Activated T-helper 1 cell treated with anti-CD3 and anti-CD28 coated beads, Interleukin-12 subunit alpha, Interleukin-12 subunit beta, Interleukin-2, Interleukin-4 antibody, amounts not matched to agents 30 ng/mL and 10 ng/mL and 1 ng/mL, durations not matched to agents 14 hours and 24 hours and 36 hours (primary cell): ENCODE data around the gene HMX1. TPM values are rescaled to one million over a fixed set of nuclear protein-coding genes. Genes with fewer than 3 reads are reported as not detected.

ENCODE experiments used
- DNase-seq: peaks from one replicate; pipeline ENCODE4 v3.0.0; 2021; ENCODE audit warnings: low spot score
- H3K27ac Mint-ChIP-seq: one replicate; pipeline ENCODE4 v1.8.0; 2021; ENCODE audit warnings: mild to moderate bottlenecking, mixed read lengths
- H3K27me3 Mint-ChIP-seq: one replicate; pipeline ENCODE4 v1.8.0; 2022; ENCODE audit warnings: mild to moderate bottlenecking, moderate library complexity, mixed read lengths; ENCODE audit not compliant: insufficient read depth
- H3K36me3 Mint-ChIP-seq: one replicate; pipeline ENCODE4 v1.8.0; 2021; ENCODE audit warnings: low read depth, mixed read lengths
- H3K4me1 Mint-ChIP-seq: one replicate; pipeline ENCODE4 v1.8.0; 2021; ENCODE audit warnings: low read depth, mixed read lengths
- H3K4me3 Mint-ChIP-seq: one replicate; pipeline ENCODE4 v1.8.0; 2021; ENCODE audit warnings: mild to moderate bottlenecking, moderate library complexity, mixed read lengths
- H3K9me3 Mint-ChIP-seq: one replicate; pipeline ENCODE4 v1.8.0; 2021; ENCODE audit warnings: mixed read lengths
- intact Hi-C: fragments of 100-400 bp; cut with micrococcal nuclease; formaldehyde crosslinking; loops from one replicate; pipeline ENCODE4 v1.15.1; 2024
- total RNA-seq: library from RNA; stranded (reverse); gene quantifications from 2 replicates; pipeline ENCODE4 v1.2.3, GENCODE V29; 2022

Gene HMX1
- total RNA-seq, 1 donor from 2014 or later: not detected

- H3K27ac Mint-ChIP-seq: no peak overlapping the region
- no peaks in the 10 kb centered on the region for H3K9me3 Mint-ChIP-seq
- no peaks in the 10 kb centered on the region for H3K4me1 Mint-ChIP-seq
- no peak overlapping the region for H3K4me3 Mint-ChIP-seq
- DNase-seq: no peak
- no peaks in the 10 kb centered on the region for H3K36me3 Mint-ChIP-seq
- intact Hi-C loops: loop anchor here (2.0 kb wide), 1 partner anchor 35 kb away; no protein-coding TSS in a partner anchor
- H3K27me3 Mint-ChIP-seq: peaks cover 65% of the 10 kb centered on the region
Observed at GRCh38 chr4:8859550-8860095, 12.0 kb downstream of the HMX1 start.

- H3K4me3 Mint-ChIP-seq: no peak overlapping the region
- no peak for DNase-seq
- H3K27ac Mint-ChIP-seq: no peak overlapping the region
- no peaks in the 10 kb centered on the region for H3K36me3 Mint-ChIP-seq
- intact Hi-C loops: loop anchor here (2.0 kb wide), 1 partner anchor 36 kb away; no protein-coding TSS in a partner anchor
- peaks cover 60% of the 10 kb centered on the region for H3K27me3 Mint-ChIP-seq
- H3K9me3 Mint-ChIP-seq: no peaks in the 10 kb centered on the region
- no peaks in the 10 kb centered on the region for H3K4me1 Mint-ChIP-seq
Observed at GRCh38 chr4:8858701-8859210, 12.9 kb downstream of the HMX1 start.

- H3K4me3 Mint-ChIP-seq: no peak overlapping the region
- no peaks in the 10 kb centered on the region for H3K4me1 Mint-ChIP-seq
- H3K27ac Mint-ChIP-seq: no peak overlapping the region
- intact Hi-C loops: loop anchor here (2.0 kb wide), 1 partner anchor 37 kb away; no protein-coding TSS in a partner anchor
- H3K9me3 Mint-ChIP-seq: no peaks in the 10 kb centered on the region
- H3K36me3 Mint-ChIP-seq: no peaks in the 10 kb centered on the region
- H3K27me3 Mint-ChIP-seq: peaks cover 60% of the 10 kb centered on the region
- DNase-seq: no peak
Observed at GRCh38 chr4:8857766-8858700, 13.6 kb downstream of the HMX1 start.

GRCh38 chr4:8856835-8857621 is 14.6 kb downstream of the HMX1 start:
- H3K4me1 Mint-ChIP-seq: no peaks in the 10 kb centered on the region
- DNase-seq: no peak
- intact Hi-C loops: no loop called here
- peaks cover 52% of the 10 kb centered on the region for H3K27me3 Mint-ChIP-seq
- H3K36me3 Mint-ChIP-seq: no peaks in the 10 kb centered on the region
- H3K4me3 Mint-ChIP-seq: no peak overlapping the region
- no peak overlapping the region for H3K27ac Mint-ChIP-seq
- no peaks in the 10 kb centered on the region for H3K9me3 Mint-ChIP-seq

GRCh38 chr4:8855818-8856245 is 15.8 kb downstream of the HMX1 start:
- DNase-seq: no peak
- H3K9me3 Mint-ChIP-seq: no peaks in the 10 kb centered on the region
- no peak overlapping the region for H3K4me3 Mint-ChIP-seq
- intact Hi-C loops: no loop called here
- no peaks in the 10 kb centered on the region for H3K36me3 Mint-ChIP-seq
- no peaks in the 10 kb centered on the region for H3K4me1 Mint-ChIP-seq
- no peak overlapping the region for H3K27ac Mint-ChIP-seq
- peaks cover 49% of the 10 kb centered on the region for H3K27me3 Mint-ChIP-seq

GRCh38 chr4:8854931-8855330 is 16.7 kb downstream of the HMX1 start:
- no peak overlapping the region for H3K27ac Mint-ChIP-seq
- peaks cover 43% of the 10 kb centered on the region for H3K27me3 Mint-ChIP-seq
- no peaks in the 10 kb centered on the region for H3K4me1 Mint-ChIP-seq
- H3K4me3 Mint-ChIP-seq: no peak overlapping the region
- intact Hi-C loops: no loop called here
- no peak for DNase-seq
- no peaks in the 10 kb centered on the region for H3K9me3 Mint-ChIP-seq
- no peaks in the 10 kb centered on the region for H3K36me3 Mint-ChIP-seq

GRCh38 chr4:8854016-8854415 is 17.6 kb downstream of the HMX1 start:
- Mint-ChIP-seq H3K27me3 (peaks cover 36% of the 10 kb centered on the region), H3K9me3 (no peaks in the 10 kb centered on the region), H3K36me3 (no peaks in the 10 kb centered on the region), H3K4me1 (no peaks in the 10 kb centered on the region), H3K27ac (no peak overlapping the region), H3K4me3 (no peak overlapping the region)
- DNase-seq: no peak
- intact Hi-C loops: no loop called here

GRCh38 chr4:8853249-8853648 is 18.4 kb downstream of the HMX1 start:
- Mint-ChIP-seq H3K4me3 (no peak overlapping the region), H3K27ac (no peak overlapping the region), H3K4me1 (no peaks in the 10 kb centered on the region), H3K9me3 (no peaks in the 10 kb centered on the region), H3K36me3 (no peaks in the 10 kb centered on the region), H3K27me3 (peaks cover 33% of the 10 kb centered on the region)
- DNase-seq: no peak
- intact Hi-C loops: no loop called here

- Mint-ChIP-seq H3K4me3 (no peak overlapping the region), H3K4me1 (no peaks in the 10 kb centered on the region), H3K36me3 (no peaks in the 10 kb centered on the region), H3K27ac (no peak overlapping the region), H3K27me3 (peaks cover 26% of the 10 kb centered on the region), H3K9me3 (no peaks in the 10 kb centered on the region)
- intact Hi-C loops: no loop called here
- DNase-seq: no peak
Observed at GRCh38 chr4:8852118-8852704, 19.4 kb downstream of the HMX1 start.

- intact Hi-C loops: no loop called here
- Mint-ChIP-seq H3K27me3 (peaks cover 22% of the 10 kb centered on the region), H3K36me3 (no peaks in the 10 kb centered on the region)
Observed at GRCh38 chr4:8851321-8852117, 20.1 kb downstream of the HMX1 start.

GRCh38 chr4:8850830-8851188 is 20.8 kb downstream of the HMX1 start:
- intact Hi-C loops: no loop called here
- no peak for DNase-seq
- no peaks in the 10 kb centered on the region for H3K36me3 Mint-ChIP-seq
- peaks cover 15% of the 10 kb centered on the region for H3K27me3 Mint-ChIP-seq
- H3K27ac Mint-ChIP-seq: no peak overlapping the region
- no peaks in the 10 kb centered on the region for H3K4me1 Mint-ChIP-seq
- no peaks in the 10 kb centered on the region for H3K9me3 Mint-ChIP-seq
- no peak overlapping the region for H3K4me3 Mint-ChIP-seq

More at GRCh38 chr4:8851321-8852117, 20.1 kb downstream of the HMX1 start:
- Mint-ChIP-seq H3K4me3 (no peak overlapping the region), H3K27ac (no peak overlapping the region), H3K9me3 (no peaks in the 10 kb centered on the region), H3K4me1 (no peaks in the 10 kb centered on the region)
- DNase-seq: no peak
